Testis (tissue), 2 donors: Measurements from ENCODE around the gene TNS2.

Source experiments
- CTCF ChIP-seq, 3 experiments: fragments of 450-650 bp in 2 of 3; fragments of 200-600 bp in 1 of 3; sonication (generic) in 1 of 3; IDR thresholded peaks; one replicate each; pipeline ENCODE4 v1.5.1; 2016 to 2019; ENCODE audit warnings: antibody characterized with exemption in 3 of 3, mild to moderate bottlenecking in 2 of 3, moderate library complexity in 1 of 3
- POLR2A ChIP-seq: fragments of 450-650 bp; IDR thresholded peaks from one replicate; pipeline ENCODE4 v1.6.1; 2017; ENCODE audit warnings: antibody characterized with exemption, mild to moderate bottlenecking, moderate library complexity

GRCh38 chr12:53044052-53044581 lies 5.7 kb upstream of the TNS2 start:
- TF ChIP-seq CTCF (IDR thresholded peaks at IDR 0.05), result no peak
- TF ChIP-seq POLR2A, result no peak
